HK-2 (cell line): ENCODE results near the gene MGMT.

Experiments used
- DNase-seq: peaks from one replicate; pipeline ENCODE4 v3.0.0-alpha.2; 2018; ENCODE audit not compliant: unreplicated experiment

The MGMT gene

DNA sequence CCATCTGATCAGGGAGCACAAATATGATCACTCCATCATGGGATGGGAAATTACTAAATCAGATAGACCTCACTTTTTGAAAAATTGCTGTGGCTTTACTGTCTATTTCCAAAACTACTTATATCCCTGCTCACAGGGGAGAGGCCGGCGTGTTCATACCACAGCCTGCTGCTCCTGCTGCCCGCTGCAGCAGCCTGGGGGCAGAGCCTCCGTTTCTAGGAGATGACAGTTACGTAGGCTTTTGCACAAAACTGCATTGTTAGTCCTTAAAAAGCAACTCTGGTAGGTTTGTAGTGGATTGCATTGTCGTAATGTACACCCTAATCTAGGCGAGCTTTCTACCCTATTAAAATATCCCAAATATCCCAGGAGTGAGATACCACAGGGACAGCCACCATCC, 293.4 kb downstream of the MGMT start:
- no peak for DNase-seq

DNA sequence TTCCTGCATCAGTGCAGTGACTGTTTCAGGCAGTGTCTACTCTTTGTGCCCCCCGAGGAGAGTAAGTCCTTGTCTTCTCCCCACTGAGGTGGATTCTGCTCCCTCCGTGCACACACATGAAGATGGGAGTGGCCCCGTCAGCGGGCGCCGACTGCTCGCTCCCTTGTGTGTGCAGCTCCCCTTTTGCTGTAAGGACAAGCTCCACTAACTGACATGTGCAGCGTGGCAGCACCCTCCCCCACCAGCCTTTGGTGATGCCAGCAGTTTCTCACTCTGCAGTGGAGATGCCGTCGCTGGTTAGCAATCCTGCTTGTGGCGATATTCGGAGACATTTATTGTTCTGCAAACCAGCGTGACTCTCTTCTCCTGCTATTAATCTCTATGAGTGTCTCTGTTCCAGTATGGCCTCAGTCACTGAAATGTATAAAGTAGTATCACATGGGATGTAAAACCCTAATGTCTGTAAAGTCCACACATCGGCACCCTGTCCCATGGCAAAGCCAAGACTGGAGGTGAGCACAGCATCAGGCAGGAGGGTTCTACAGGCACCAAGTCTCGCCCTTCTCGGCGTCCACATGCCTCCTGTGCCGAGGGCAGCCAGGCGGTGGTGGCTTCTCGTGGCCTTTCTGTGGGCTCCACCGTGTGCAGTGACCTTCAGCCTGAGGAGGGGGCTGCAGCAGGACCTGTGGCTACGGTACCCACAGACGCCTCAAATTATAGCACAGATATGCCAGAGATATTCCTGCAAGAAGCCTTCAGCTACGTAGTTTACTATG, 294.3 kb downstream of the MGMT start:
- no peak for DNase-seq

DNA sequence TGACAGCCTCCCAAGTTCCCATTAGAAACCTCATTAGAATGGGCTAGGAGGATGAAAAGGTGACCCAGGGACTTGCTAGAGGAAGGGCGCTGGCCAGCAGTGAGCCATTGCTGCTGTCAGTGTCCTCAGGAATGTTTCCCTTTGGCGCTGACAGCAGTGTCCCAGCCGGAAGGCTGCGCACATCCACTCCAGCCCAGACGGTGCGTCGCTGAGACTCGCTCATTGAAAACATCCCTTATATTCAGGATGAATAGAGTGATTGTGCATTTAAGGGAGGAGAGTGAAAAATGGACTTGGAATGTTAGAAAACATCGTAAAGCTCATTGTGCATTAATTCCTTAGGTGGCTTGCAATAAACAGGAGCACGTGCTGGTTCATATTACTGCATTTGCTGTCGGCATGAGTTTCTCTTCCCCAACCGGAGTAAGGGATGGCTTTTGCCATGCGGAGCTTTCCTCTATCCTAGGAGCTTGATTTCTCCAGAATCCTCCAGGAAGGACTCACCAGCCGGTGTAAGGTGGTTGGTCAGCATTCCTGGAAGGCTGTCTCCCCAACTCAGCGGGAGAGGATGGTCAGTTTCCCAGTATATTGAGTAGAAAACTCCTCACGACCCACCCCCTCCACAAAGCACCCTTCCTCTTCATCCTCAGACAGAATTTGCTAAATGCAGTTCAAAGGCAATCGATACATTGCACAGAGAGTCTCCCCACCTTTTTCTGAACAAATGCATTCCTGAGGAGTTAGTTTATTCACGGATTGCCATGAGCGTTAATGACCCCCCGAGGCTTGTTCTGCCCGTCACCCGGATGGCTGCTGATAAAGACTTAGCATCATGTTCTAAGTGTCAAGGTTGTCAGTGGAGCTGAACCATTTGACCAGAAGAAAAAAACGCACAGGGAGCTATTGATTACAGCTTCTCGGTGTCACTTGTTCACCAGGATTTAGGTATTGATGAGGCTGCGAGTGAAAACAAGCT, 295.2 kb downstream of the MGMT start:
- DNase-seq = no peak

DNA sequence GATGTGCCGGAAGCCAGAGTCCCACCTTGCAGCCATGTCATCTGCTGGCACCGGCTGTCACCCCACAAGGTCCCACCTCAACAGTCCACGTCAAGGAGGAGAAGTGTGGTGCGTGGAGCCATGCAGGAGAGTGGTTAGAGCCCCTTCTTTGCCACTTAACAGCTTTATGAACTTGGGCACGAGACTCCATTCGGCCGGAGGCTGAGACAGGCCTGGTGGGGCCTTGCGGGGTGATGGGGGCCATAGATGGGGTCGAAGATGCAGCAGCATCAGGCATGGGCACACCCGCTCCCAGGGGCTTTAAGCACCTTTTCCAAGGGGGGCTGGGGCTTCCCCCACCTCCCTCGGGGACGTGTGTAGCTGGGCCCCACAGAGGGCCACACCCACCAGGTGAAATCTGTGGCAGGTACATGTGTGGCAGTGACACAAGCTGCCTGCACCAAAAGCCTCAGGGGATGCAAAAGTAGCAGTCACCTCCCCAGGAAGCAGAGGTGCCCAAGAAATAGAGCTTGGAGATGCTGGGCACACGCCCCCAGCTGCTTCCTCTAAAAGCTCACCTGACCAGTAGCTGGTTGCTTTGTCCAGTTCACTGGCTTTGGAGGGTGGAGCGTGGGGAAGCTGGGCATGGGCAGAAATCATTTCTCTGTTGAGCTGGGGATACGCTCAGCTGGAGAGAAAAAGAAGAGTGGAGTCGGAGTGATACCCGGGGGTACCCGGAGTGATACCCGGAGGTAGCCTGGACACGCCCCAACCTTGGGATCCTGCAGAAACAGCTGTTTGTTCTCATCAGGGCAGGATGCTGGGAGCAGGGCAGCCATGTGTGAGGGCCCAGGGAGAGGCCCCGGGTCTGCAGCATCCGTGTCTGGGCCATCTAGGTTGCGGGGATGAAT, 297.2 kb downstream of the MGMT start:
- DNase-seq = no peak

DNA sequence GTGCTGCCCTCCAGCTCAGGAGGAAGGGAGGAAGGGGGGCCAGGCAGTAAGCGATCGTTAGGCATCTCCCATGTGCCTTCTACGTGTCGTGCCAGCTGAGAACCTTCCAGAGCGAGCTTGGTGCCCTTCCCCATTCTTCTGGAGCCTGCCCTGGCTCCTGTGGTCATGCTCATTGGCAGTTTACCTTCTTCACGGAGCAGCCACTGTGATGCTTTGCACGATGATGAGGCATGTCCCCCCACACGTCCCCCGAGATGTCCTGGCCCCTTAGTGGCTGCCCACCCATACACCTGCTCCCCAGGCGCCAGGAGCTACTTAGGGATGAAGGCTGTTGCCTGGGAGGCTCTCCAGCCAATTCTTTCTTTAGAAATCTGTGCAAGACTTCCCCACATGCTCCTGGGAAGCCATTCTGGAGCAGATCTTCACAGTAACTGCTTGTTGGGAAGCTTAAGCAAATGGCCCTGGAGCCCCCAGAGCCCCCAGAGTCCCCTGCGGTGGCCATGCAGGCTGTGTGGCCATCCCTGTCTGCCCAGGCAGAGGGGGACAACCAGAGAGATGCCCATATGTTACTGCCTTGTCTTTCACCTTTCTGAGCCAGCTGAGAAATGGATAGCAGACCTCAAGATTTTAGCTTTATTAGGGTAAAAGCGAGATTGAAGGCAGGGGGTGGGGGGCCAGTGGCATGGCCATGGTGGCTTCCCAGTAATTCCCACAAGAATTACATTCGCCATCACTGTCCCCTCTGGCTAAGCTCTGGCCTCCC, 298.0 kb downstream of the MGMT start:
- DNase-seq = no peak

DNA sequence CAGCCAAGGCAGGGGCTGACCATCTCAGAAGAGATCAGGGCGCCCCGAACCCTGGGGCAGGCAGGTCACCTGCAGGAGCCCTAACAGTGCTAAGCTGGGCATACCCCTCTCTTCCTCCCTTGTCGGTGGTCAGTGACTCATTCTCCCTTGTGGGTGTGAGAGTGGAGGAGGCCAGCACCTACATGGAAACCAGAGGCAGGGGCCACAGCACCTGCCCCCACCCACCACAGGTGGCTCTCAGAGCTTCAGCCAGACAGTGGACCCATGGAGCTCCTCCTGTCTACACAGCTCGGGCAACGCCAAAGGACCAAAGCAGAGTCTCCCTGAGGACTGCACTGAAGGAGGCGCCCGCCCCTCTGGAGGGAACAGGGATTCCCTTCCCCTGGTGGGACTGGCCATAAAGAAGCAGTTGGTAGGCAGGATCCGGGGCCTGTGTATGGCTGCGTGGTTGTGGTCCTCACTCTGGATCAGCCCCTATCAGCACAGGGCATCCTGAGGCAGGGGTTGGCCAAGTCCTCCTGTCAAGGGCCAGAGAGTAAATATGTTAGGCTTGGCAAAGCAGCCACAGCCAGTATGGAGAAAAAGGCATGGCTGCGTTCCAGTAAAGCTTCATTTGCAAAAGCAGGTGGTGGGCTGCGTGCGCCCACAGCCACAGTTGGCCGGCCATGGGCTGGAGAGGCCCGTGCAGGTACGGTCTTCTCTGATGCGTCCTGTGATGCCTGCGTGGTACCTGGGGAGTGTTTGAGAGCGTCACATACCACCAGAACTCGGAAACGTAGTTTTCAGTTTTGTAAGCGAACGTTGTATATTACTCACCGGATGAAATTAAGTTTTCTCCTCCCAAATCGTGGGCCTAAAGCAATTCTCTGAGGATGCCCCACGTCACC, 298.9 kb downstream of the MGMT start:
- DNase-seq = no peak

DNA sequence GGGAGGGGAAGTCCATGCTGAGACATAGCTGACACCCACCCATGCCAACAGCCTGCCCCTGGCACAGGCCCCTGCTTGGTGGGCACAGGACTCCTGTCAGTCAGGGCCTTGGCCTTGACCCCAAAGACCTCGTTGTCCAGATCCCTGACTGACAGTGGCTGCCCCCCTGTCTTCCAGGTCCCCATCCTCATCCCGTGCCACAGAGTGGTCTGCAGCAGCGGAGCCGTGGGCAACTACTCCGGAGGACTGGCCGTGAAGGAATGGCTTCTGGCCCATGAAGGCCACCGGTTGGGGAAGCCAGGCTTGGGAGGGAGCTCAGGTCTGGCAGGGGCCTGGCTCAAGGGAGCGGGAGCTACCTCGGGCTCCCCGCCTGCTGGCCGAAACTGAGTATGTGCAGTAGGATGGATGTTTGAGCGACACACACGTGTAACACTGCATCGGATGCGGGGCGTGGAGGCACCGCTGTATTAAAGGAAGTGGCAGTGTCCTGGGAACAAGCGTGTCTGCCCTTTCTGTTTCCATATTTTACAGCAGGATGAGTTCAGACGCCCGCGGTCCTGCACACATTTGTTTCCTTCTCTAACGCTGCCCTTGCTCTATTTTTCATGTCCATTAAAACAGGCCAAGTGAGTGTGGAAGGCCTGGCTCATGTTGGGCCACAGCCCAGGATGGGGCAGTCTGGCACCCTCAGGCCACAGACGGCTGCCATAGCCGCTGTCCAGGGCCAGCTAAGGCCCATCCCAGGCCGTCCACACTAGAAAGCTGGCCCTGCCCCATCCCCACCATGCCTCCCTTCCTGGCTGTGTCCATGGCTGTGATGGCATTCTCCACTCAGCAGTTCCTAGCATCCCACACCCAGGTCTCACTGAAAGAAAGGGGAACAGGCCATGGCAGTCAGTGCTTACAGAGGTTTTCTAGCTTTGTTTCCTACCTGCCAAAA, 299.8 kb downstream of the MGMT start:
- DNase-seq = no peak

DNA sequence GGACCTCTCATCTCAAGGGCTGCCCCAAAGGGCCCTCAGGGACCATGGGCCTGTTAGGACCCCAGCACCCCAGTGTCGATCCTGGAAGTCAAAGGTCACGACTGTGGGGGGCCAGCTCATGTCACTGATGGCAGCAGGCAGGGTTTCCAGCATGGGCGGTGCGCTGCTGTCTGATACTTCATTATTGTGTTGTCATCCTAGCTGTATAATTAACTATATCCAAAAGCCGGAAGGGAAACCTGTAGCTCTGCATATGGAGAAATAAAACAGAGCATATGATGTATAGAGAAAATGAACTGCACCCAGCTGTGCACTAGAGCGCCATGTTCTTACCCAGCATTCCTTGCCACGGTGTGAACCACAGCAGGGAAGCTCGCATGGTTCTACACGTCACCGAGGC, 300.7 kb downstream of the MGMT start:
- DNase-seq = no peak

DNA sequence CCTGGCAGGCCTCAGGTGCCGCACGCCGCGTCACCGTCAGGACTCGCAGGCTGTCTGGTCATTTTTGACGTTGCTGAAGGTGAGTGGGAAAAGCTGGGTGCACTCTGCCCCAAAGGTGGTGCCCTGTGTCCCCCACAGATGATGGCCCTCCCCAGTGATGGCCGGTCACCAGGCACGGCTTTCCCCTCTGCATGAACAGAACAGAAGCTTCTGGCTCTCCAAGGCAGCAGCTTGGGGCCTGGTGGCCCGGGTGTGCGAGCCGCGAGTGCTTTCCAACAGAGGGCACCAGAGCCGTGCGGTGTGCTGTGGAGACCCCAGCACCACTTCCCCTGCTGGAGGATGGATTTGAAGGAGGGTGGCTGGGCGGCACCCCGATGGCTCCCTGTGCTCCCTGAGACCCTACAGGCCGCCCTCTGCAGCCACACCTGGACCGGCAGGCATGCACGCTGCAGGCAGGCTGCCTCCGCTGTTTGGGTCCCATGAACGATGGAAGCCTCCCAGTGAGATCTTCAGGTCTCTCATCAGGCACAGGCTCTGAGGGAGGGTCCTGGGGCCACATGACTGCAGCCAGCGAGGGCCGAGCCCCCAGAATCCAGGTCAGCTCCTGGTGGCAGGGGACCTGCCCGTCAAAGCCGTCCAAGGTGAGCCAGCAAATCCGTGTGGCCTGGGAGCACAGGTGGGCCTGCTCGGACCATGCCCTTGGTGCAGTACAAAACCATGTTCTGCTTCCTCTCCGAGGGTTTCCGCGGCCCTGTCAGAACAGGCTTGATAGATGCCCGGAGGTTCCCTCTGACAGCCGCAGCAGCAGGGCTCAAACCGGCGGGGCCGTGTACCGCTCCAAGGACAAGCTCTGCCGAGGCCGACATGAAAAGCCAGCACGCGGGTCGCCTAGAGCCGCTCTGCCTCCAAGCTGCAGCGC, 301.7 kb downstream of the MGMT start:
- DNase-seq = no peak

DNA sequence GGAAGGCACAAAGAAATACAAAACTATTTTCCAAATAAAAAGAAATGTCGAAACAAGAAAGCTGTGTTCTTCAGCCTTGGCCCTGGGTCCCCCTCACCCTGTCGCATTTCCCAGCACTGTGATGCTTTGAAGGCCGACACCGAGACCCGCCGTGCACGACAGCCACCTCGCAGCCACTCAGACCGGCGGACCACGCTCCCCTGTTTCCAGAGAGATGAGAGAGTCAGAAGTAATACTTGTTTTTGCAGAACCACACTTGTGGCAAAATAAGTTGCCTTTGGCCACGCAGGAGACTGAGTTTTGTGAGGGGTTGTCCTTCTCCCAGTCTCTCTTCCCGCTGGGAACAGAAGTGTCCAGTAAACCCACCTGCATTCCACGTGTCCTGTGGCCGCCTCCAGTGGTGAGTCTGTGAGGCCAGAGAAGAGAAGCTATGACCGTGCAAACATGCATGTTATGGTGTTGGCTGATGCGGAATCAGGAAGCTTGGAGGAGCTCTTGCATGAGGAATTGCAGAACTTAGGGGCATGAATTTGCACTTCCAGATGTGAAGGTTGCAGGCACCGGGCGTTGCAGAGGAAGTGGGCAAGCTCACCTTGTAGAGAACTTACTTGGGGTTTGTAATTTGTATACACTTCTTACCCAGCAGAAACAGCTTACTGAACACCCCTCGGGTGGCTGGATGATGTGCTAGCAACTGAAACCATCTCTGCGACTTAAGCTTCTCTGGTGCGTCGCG, 302.5 kb downstream of the MGMT start:
- DNase-seq = no peak

DNA sequence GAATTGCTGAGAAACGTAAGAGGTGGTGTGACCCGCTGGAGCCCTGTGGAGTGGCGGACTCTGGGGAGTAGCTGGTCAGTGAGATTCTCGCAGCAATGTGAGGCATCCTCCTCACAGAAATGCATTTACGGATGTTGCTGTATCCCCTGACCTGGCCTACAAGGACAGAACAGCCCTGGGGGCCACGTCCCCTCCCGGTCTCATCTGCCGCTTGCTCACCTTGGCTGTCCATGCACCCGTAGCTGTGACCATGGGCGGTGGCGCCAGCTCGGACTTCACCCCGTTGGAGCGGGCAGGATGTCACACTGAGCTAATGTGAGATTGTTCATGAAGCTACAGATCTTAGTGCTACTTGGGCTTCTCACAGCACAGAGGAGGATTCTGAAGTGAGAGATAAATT, 303.2 kb downstream of the MGMT start:
- no peak for DNase-seq

DNA sequence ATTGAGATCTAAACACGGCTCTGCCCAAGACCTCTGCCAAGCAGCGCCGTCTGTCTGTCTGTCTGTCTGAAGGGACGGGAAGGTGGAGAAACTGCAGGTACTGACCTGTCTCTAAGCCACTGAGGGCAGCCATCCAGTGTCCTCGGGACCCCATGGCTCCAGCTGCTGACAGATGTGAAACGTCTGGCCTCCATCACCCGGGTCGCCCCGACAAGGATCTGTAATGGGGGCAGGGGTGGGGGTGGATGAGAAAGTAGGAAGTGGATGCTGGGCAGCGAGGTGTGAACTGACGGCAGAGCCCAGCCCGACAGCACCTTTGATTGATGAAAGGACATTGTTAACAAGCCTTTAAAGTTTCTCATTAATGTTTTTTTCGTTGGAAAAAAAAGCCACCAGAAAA, 304.0 kb downstream of the MGMT start:
- DNase-seq = no peak

DNA sequence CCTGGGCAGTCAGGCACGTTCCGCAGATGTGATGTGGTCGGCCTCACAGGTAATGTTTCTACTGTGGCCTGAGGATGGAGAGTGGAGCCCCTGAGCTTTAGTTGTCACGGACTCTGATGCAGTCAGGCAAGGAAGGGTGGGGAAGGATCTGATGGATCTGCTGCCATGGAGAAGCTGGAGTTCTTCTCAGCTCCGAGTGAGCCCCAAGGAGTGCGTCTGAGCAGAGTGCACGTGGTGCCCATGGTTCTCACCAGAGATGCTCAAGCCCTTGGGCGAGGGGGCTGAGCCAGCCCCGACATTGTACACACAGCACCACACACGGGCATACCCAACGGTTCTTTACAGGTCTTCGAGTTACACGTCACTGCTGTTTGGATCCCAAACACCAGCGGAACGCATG, 304.5 kb downstream of the MGMT start:
- DNase-seq = no peak

DNA sequence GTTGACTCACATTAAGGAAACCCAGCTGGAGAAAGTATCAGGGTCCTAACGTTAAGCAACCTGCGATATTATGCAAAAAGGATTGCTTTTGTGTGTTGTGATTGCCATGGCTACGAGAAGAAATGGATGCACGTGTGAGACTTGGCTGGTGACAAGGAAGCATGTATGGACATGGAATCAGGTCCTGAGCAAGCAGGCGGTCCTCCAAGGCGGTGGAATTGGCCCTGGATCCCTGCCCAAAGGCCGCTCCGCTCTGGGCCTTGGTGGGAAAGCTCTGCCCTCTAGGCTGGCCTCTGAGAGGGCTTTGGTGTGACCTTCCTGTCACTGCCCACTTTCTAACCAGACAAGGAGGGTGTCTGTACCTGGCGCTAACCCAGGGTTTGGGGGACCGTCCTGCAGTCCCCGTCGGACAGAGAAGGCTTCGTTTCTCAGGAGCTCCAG, 305.0 kb downstream of the MGMT start:
- no peak for DNase-seq

DNA sequence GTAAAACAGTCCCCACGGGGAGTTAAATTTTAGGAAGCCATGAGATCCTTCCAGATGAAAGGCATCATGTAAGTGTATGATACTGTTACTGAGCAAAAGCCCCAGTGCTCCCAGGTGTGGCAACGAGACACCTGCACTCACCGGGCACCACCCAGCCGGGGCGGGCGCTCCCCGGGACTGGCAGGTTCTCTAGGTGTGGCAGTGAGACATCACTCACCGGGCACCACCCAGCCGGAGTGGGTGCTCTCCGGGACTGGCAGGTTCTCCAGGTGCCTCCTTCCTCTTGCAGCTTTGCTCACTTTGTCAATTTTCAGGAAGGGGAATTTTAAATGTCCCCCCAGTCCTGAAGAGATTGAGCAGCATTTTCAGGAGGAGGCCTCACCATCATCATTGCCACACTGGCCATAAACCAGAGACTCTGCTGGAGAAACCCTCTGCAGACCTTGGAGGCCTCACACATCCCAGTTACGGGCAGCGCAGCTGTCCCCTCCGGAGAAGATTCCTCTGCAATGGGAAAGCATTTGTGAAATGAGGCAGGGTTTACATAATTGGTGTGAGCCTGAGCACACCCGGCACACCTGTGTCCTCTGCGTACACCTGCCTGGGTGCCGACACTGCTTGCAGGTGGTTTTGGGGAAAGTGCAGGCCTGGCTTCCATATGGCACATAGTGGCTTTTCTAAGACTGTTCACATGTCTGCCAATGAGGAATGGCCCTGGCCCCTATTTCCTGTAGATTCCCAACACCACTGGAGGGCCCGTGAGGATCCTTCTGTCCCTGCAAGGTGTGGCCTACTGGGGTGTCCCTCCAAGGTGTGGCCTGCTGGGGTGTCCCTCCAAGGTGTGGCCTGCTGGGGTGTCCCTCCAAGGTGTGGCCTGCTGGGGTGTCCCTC, 305.7 kb downstream of the MGMT start:
- DNase-seq = no peak

DNA sequence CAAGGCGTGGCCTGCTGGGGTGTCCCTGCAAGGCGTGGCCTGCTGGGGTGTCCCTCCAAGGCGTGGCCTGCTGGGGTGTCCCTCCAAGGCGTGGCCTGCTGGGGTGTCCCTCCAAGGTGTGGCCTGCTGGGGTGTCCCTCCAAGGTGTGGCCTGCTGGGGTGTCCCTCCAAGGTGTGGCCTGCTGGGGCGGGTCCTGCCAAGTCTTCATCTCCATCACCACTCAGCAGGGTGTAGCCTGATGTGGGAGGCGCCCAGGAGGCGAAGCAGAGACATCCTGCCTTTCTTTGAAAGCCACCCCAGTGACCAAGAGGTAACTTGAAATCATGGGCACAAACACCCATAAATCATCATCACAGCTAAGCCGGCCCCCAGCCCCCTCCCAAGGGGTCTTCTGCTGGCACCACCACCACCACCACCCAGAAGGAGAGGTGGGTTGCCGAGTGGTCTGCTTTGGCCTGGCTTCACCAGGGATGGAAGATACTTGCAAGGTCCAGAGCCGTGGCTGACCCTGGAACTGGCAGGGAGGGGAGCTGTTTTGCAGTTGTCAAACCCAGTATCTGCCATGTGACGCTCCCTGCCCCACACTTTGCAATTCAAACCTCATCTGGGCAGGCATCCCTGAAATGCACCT, 306.4 kb downstream of the MGMT start:
- no peak for DNase-seq
